Measurements from ENCODE around the gene C12orf42.

Gene C12orf42

DNA sequence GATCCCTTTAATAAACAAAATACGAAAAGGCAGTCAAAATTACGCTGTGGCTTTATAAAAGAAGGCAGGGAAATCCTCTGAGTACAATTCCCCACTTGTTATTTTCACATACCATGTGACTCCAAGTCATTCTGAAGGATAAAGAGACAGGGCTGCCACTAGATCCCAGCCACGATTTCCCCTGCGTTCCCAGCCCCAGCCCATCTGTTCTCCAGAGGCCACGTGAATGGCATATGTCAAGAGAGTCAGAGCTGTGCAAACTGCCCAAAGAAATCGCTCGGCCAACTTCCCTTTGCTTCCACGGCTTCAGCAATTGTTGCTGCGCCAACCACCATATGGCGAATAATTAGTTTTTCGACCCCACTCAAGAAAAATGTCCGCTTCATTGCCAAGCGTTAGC, 161.3 kb downstream of the C12orf42 start:
- TF ChIP-seq, protein P1, sequence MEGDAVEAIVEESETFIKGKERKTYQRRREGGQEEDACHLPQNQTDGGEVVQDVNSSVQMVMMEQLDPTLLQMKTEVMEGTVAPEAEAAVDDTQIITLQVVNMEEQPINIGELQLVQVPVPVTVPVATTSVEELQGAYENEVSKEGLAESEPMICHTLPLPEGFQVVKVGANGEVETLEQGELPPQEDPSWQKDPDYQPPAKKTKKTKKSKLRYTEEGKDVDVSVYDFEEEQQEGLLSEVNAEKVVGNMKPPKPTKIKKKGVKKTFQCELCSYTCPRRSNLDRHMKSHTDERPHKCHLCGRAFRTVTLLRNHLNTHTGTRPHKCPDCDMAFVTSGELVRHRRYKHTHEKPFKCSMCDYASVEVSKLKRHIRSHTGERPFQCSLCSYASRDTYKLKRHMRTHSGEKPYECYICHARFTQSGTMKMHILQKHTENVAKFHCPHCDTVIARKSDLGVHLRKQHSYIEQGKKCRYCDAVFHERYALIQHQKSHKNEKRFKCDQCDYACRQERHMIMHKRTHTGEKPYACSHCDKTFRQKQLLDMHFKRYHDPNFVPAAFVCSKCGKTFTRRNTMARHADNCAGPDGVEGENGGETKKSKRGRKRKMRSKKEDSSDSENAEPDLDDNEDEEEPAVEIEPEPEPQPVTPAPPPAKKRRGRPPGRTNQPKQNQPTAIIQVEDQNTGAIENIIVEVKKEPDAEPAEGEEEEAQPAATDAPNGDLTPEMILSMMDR (IDR thresholded peaks at IDR 0.05; ENCODE audit: control insufficient read depth, insufficient read depth, low read depth, low read length, missing control alignments) = no peak
- DNase-seq (ENCODE audit: low read depth) = no peak
- no peak overlapping the region for H3K4me3 ChIP-seq (ENCODE audit: control insufficient read depth, low read depth, low read length)

DNA sequence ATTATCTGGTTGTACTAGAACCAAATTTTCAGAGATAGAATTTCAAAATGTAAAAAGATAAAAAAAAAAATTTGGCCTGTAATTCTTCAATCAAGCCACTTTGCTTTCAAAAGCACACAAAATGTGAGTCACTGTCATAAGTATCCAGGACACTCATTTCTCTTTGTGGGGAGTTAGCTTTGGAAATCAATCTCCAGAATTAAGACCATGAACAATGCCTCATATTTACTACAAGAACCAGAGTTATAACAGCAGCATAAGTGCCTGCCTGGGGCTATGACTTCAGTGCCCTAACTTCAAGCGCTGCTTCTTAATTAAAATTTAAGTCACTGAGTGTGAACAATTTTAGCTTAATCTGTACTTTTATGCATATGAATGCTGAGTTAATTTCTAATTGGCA, 162.1 kb downstream of the C12orf42 start:
- H3K4me3 ChIP-seq (ENCODE audit: control insufficient read depth, low read depth, low read length) = no peak overlapping the region
- TF ChIP-seq, protein P1 (IDR thresholded peaks at IDR 0.05; ENCODE audit: control insufficient read depth, insufficient read depth, low read depth, low read length, missing control alignments) = no peak
- DNase-seq (ENCODE audit: low read depth) = no peak

DNA sequence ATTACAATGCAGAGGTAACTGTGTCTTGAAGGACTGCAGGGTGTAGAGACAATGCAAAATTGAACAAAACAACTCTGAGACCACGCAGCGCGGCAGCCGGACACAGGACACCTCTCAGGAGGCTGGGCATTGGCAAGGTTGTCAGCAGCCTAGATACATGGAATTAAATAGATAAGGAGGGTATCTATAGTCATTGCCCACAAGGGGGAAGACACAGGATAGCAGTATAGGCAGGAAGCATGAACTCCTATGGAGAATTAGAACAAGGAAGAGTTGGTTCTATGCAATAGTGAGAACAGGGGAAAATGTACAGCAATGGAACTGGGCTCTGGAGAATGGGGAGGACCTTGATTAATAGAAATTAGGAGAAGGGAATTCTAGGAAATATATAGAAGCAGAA, 164.1 kb downstream of the C12orf42 start:
- no peak for DNase-seq (ENCODE audit: low read depth)
- TF ChIP-seq, protein P1 (IDR thresholded peaks at IDR 0.05; ENCODE audit: control insufficient read depth, insufficient read depth, low read depth, low read length, missing control alignments) = no peak
- no peak overlapping the region for H3K4me3 ChIP-seq (ENCODE audit: control insufficient read depth, low read depth, low read length)

DNA sequence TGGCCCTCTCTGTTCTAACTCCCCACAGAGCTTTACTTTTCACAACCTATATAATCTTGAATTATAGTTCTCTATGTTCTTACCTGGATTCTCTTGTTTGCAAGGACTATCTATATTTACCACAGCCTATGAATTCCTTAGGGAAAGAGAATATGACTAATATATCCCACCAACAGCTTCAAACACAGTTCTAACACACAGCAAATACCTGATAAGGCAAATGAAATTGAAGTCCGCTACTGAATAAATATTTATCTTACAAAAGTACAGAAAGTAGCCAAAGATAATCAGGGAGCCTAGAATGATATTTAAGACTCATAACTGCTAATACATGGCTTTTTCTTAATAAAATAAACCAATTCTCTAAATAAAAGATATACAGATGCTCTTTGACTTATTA, 165.1 kb downstream of the C12orf42 start:
- no peak for DNase-seq (ENCODE audit: low read depth)
- TF ChIP-seq, protein P1 (IDR thresholded peaks at IDR 0.05; ENCODE audit: control insufficient read depth, insufficient read depth, low read depth, low read length, missing control alignments) = no peak
- H3K4me3 ChIP-seq (ENCODE audit: control insufficient read depth, low read depth, low read length) = no peak overlapping the region

DNA sequence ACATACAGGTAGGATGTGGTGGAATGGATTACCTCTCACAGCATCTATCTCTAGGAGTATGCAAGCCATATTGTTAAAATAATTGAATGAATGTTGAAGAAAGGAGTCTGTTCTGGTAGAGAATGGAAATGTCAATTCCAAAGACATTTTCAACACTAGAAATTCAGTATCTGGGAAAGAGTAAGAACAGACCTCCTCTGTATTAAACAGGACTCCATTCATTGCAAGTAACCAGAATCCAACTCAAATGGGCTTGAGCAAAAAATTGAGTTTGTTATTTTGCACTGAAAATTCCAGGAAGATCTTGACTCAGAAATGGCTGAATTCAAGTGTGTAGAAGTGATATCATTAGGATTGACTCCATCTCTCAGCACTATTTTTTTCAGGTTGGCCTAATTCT, 168.1 kb downstream of the C12orf42 start:
- TF ChIP-seq, protein P1 (IDR thresholded peaks at IDR 0.05; ENCODE audit: control insufficient read depth, insufficient read depth, low read depth, low read length, missing control alignments) = no peak
- no peak for DNase-seq (ENCODE audit: low read depth)
- no peak overlapping the region for H3K4me3 ChIP-seq (ENCODE audit: control insufficient read depth, low read depth, low read length)

DNA sequence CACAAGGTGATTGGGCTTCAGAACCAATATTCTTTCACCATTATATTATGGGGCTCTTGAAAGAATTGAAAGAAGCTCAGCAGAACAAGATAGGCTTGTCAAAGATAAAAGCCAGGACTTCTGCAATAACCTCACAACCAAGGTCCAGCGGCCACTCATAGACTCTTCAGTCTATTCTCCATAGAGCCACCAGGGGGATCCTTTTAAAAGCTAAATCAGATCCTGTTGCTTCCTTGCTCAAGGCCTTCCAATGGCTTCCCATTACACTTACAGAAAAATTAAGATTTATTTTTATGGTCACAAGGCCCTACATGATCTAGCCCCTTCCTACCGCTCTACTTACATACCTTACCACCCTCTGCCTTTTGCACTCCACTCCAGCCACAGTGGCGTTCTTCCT, 169.6 kb downstream of the C12orf42 start:
- TF ChIP-seq, protein P1 (IDR thresholded peaks at IDR 0.05; ENCODE audit: control insufficient read depth, insufficient read depth, low read depth, low read length, missing control alignments) = no peak
- DNase-seq (ENCODE audit: low read depth) = no peak
- no peak overlapping the region for H3K4me3 ChIP-seq (ENCODE audit: control insufficient read depth, low read depth, low read length)

DNA sequence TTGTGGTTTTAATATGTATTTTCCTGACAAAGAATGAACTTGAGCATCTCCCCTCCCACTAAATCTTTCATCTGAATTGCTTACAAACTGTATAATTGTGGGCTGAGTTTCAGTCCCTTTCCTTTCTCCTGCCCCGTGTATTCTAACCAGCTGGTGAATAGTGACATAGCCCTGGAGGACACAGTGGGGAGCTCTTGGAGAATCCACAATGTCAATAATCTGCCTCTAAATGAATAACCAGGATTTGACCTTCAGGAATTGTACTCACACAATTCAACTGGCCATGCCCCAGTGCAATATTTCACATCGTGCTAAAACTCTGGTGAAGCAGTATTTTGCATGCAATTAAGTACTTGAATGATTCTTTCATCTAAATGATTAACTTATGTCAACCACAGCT, 177.2 kb downstream of the C12orf42 start:
- TF ChIP-seq, protein P1 (IDR thresholded peaks at IDR 0.05; ENCODE audit: control insufficient read depth, insufficient read depth, low read depth, low read length, missing control alignments) = no peak
- no peak for DNase-seq (ENCODE audit: low read depth)
- no peak overlapping the region for H3K4me3 ChIP-seq (ENCODE audit: control insufficient read depth, low read depth, low read length)
